Activated CD4-positive, alpha-beta memory T cell treated with anti-CD3 and anti-CD28 coated beads for 36 hours (primary cell): ENCODE measurements around the gene RHBDD1. TPM values are rescaled to one million over a fixed set of nuclear protein-coding genes. Genes with fewer than 3 reads are reported as not detected.

Experiments used
- CTCF ChIA-PET: fragments of 350-600 bp; sonication (Branson Sonifier 250); formaldehyde crosslinking; loops from one replicate; lab custom pipeline; 2021; ENCODE audit warnings: antibody characterized with exemption, inconsistent platforms; lab: Charles Lee
- POLR2A ChIA-PET: fragments of 350-600 bp; sonication (Branson Sonifier 250); formaldehyde crosslinking; loops from one replicate; lab custom pipeline; 2021; ENCODE audit warnings: antibody characterized with exemption; lab: Charles Lee
- DNase-seq: peaks from one replicate; pipeline ENCODE4 v3.0.0-alpha.2; 2020
- H3K27ac Mint-ChIP-seq: one replicate; pipeline ENCODE4 v1.8.0; 2021; ENCODE audit warnings: mixed read lengths
- H3K27me3 Mint-ChIP-seq: one replicate; pipeline ENCODE4 v1.8.0; 2021; ENCODE audit warnings: mixed read lengths
- H3K36me3 Mint-ChIP-seq: one replicate; pipeline ENCODE4 v1.8.0; 2021; ENCODE audit warnings: mixed read lengths
- H3K4me1 Mint-ChIP-seq: one replicate; pipeline ENCODE4 v1.8.0; 2021; ENCODE audit warnings: low read depth, mixed read lengths
- H3K4me3 Mint-ChIP-seq: one replicate; pipeline ENCODE4 v1.8.0; 2021; ENCODE audit warnings: mild to moderate bottlenecking, mixed read lengths
- H3K9me3 Mint-ChIP-seq: one replicate; pipeline ENCODE4 v1.8.0; 2021; ENCODE audit warnings: mixed read lengths
- intact Hi-C: fragments of 100-400 bp; cut with micrococcal nuclease; formaldehyde crosslinking; loops from one replicate; pipeline ENCODE4 v1.15.1; 2023
- total RNA-seq, 2 experiments: library from RNA; stranded (reverse); gene quantifications; one replicate each; pipeline ENCODE4 v1.2.3, GENCODE V29; 2021

The RHBDD1 gene
- total RNA-seq, 2 experiments from 2014 or later: 38.0 to 41.1 TPM

DNA sequence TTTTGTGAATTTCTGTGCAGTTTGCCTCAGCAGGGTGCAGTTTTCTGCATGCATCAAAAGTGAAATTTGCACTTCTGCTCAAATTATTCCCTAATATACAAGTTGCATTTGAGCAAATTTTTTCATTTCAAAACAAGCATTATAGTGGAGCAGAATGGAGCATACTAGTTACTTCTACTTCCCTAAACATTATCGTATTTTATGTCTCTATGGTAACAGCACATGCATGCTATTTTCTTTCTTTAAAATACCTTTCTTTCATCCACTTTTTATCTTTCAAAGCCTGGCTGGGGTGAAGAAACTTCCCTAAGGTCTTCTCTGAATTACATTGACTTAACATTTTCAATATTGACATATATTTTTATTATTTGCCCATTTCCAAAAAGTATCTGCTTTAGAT lies 11.2 kb downstream of the RHBDD1 start:
- POLR2A ChIA-PET: no interaction called here
- H3K9me3 Mint-ChIP-seq: no peaks in the 10 kb centered on the region
- CTCF ChIA-PET: no interaction called here

DNA sequence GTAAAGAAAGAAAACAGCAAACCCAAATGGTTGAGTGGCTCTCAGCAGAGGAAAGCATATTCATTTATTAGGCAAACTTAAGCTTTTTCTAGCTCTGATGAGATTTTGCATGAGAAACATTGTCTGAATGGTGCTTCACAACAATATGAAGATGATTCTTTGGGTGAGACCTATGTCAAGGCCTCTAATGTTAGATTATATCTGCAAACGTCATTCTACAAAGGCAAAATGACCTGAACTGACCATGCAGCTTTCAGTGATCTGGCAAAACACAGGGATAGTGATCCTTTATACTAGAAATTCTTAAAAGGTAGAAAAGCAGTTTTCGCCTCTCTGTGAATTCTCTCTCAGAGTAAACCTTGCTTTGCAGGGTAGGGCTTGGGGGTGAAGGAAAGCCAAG lies 11.7 kb downstream of the RHBDD1 start:
- Mint-ChIP-seq H3K4me1 (peaks cover 19% of the 10 kb centered on the region), H3K27me3 (no peaks in the 10 kb centered on the region), H3K27ac (no peak overlapping the region), H3K36me3 (peaks cover 27% of the 10 kb centered on the region), H3K9me3 (no peaks in the 10 kb centered on the region), H3K4me3 (no peak overlapping the region)
- no peak for DNase-seq
- intact Hi-C loops: no loop called here
- POLR2A ChIA-PET: no interaction called here
- CTCF ChIA-PET: no interaction called here

More for the DNA sequence above, 11.2 kb downstream of the RHBDD1 start:
- Mint-ChIP-seq H3K4me1 (peaks cover 23% of the 10 kb centered on the region), H3K27ac (no peak overlapping the region), H3K27me3 (no peaks in the 10 kb centered on the region), H3K36me3 (peaks cover 29% of the 10 kb centered on the region), H3K4me3 (no peak overlapping the region)
- intact Hi-C loops: no loop called here
- no peak for DNase-seq

GRCh38 chr2:226849349-226849748 lies 13.5 kb downstream of the RHBDD1 start:
- no peak overlapping the region for H3K4me3 Mint-ChIP-seq
- no peaks in the 10 kb centered on the region for H3K9me3 Mint-ChIP-seq
- DNase-seq: no peak
- ChIA-PET POLR2A (no interaction called here), CTCF (no interaction called here)
- intact Hi-C loops: no loop called here
- peaks cover 16% of the 10 kb centered on the region for H3K36me3 Mint-ChIP-seq
- no peaks in the 10 kb centered on the region for H3K27me3 Mint-ChIP-seq
- no peak overlapping the region for H3K27ac Mint-ChIP-seq
- peaks cover 6% of the 10 kb centered on the region for H3K4me1 Mint-ChIP-seq

GRCh38 chr2:226850024-226850423 lies 14.2 kb downstream of the RHBDD1 start:
- no peaks in the 10 kb centered on the region for H3K27me3 Mint-ChIP-seq
- H3K4me3 Mint-ChIP-seq: no peak overlapping the region
- no peak overlapping the region for H3K27ac Mint-ChIP-seq
- CTCF ChIA-PET: no interaction called here
- no peaks in the 10 kb centered on the region for H3K9me3 Mint-ChIP-seq
- peaks cover 5% of the 10 kb centered on the region for H3K4me1 Mint-ChIP-seq
- no peak for DNase-seq
- H3K36me3 Mint-ChIP-seq: peaks cover 16% of the 10 kb centered on the region
- POLR2A ChIA-PET: no interaction called here
- intact Hi-C loops: no loop called here

- intact Hi-C loops: no loop called here
- Mint-ChIP-seq H3K4me3 (no peak overlapping the region), H3K36me3 (peaks cover 10% of the 10 kb centered on the region), H3K27ac (no peak overlapping the region), H3K27me3 (no peaks in the 10 kb centered on the region), H3K4me1 (peaks cover 12% of the 10 kb centered on the region), H3K9me3 (no peaks in the 10 kb centered on the region)
- DNase-seq: no peak
- CTCF ChIA-PET: interaction anchor here (0.7 kb wide), 1 partner anchor 473 kb away, joined by 3 read pairs; no protein-coding TSS in a partner anchor
- POLR2A ChIA-PET: no interaction called here
Measured at GRCh38 chr2:226855787-226856186, 19.9 kb downstream of the RHBDD1 start.

GRCh38 chr2:226860087-226860486 lies 24.2 kb downstream of the RHBDD1 start:
- intact Hi-C loops: no loop called here
- Mint-ChIP-seq H3K36me3 (peaks cover 13% of the 10 kb centered on the region), H3K27me3 (no peaks in the 10 kb centered on the region), H3K4me3 (no peak overlapping the region), H3K9me3 (no peaks in the 10 kb centered on the region), H3K27ac (no peak overlapping the region), H3K4me1 (peaks cover 21% of the 10 kb centered on the region)
- no peak for DNase-seq
- POLR2A ChIA-PET: no interaction called here
- CTCF ChIA-PET: no interaction called here

- no peak for DNase-seq
- H3K27ac Mint-ChIP-seq: no peak overlapping the region
- intact Hi-C loops: no loop called here
- CTCF ChIA-PET: no interaction called here
- H3K4me1 Mint-ChIP-seq: peaks cover 17% of the 10 kb centered on the region
- H3K4me3 Mint-ChIP-seq: no peak overlapping the region
- POLR2A ChIA-PET: interaction anchor here (1.0 kb wide), 1 partner anchor 63 kb away, joined by 3 read pairs; the partner anchor contains the start of gene IRS1
- H3K36me3 Mint-ChIP-seq: peaks cover 27% of the 10 kb centered on the region
- no peaks in the 10 kb centered on the region for H3K27me3 Mint-ChIP-seq
- no peaks in the 10 kb centered on the region for H3K9me3 Mint-ChIP-seq
Measured at GRCh38 chr2:226862623-226863022, 26.8 kb downstream of the RHBDD1 start.

DNA sequence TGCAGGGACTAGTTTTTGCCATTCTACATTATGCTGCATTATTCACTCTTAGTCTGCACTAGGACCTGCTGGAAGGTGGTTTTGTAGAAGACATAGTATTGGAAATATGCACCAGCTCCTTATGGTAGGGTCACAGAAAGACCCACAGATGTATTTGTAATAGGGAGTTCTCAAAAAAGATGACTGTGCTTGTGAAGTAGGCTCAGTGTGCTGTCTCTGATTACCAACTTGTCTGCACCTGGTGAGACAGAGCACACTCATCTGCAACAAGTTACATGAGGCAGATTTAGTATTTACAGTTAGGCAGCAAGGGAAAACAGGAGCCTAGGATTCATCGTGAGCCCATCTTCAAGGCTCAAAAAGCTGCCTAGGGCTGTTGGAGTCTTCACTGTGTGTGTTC lies 29.4 kb downstream of the RHBDD1 start:
- H3K4me3 Mint-ChIP-seq: no peak overlapping the region
- H3K4me1 Mint-ChIP-seq: peaks cover 17% of the 10 kb centered on the region
- no peak overlapping the region for H3K27ac Mint-ChIP-seq
- H3K27me3 Mint-ChIP-seq: no peaks in the 10 kb centered on the region
- H3K36me3 Mint-ChIP-seq: peaks cover 46% of the 10 kb centered on the region
- ChIA-PET CTCF (no interaction called here), POLR2A (no interaction called here)
- no peaks in the 10 kb centered on the region for H3K9me3 Mint-ChIP-seq
- no peak for DNase-seq
- intact Hi-C loops: no loop called here

GRCh38 chr2:226865710-226866109 lies 29.9 kb downstream of the RHBDD1 start:
- ChIA-PET CTCF (no interaction called here), POLR2A (no interaction called here)
- intact Hi-C loops: no loop called here
- no peaks in the 10 kb centered on the region for H3K9me3 Mint-ChIP-seq
- H3K27ac Mint-ChIP-seq: no peak overlapping the region
- H3K27me3 Mint-ChIP-seq: no peaks in the 10 kb centered on the region
- no peak overlapping the region for H3K4me3 Mint-ChIP-seq
- DNase-seq: no peak
- peaks cover 14% of the 10 kb centered on the region for H3K4me1 Mint-ChIP-seq
- H3K36me3 Mint-ChIP-seq: peaks cover 50% of the 10 kb centered on the region

GRCh38 chr2:226868331-226869162 lies 32.7 kb downstream of the RHBDD1 start:
- POLR2A ChIA-PET: no interaction called here
- no peaks in the 10 kb centered on the region for H3K27me3 Mint-ChIP-seq
- intact Hi-C loops: no loop called here
- no peak overlapping the region for H3K4me3 Mint-ChIP-seq
- DNase-seq: no peak
- no peaks in the 10 kb centered on the region for H3K9me3 Mint-ChIP-seq
- H3K4me1 Mint-ChIP-seq: peaks cover 14% of the 10 kb centered on the region
- H3K36me3 Mint-ChIP-seq: peaks cover 62% of the 10 kb centered on the region
- no peak overlapping the region for H3K27ac Mint-ChIP-seq
- CTCF ChIA-PET: no interaction called here

DNA sequence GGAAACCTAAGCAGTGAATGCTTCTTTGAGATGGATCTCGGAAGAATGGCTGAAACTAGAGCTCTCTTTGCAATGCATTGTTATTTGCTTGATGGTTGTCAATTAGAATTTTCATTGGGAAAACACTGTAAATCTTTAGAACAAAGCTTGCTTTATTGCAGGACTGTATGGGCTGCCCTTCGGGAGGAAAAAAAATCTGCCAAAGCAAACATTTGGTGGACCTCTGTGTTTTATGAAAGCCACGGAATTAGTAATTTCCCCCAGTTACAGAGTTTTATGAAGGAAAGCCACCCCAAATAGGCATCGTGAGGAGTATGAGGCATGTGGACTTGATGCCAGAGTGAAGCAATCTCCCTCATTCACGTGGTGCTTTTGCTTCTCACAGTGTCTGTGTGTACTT lies 33.5 kb downstream of the RHBDD1 start:
- H3K27ac Mint-ChIP-seq: no peak overlapping the region
- POLR2A ChIA-PET: no interaction called here
- no peaks in the 10 kb centered on the region for H3K9me3 Mint-ChIP-seq
- H3K4me1 Mint-ChIP-seq: peaks cover 21% of the 10 kb centered on the region
- intact Hi-C loops: no loop called here
- DNase-seq: no peak
- no peaks in the 10 kb centered on the region for H3K27me3 Mint-ChIP-seq
- CTCF ChIA-PET: no interaction called here
- H3K36me3 Mint-ChIP-seq: peaks cover 62% of the 10 kb centered on the region
- H3K4me3 Mint-ChIP-seq: no peak overlapping the region

DNA sequence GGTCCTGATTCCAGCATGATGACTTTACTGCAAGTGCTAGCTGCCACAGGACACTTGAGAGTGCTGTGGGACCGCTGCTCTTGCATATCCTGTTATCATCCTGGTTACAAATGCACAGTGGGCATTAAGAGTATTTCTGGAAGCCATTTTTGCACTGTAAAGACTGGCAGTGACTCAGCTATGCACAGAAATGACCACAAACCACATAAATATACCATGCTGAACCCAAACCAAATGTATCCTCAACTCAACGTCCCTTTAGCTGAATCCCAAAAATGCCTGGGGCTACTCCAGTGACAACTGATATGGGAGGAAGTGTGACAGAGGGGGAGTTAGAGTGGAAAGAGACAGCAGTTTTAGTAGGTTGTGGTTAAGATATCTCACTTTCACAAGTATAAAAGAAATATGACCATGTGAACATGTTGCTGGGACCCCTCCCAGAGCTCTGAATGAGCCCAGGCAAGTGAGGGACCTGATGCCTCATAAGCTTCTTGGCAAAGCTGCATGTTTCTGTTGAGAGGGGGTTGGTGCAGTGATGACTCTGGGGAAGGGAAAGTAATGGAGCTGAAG lies 37.3 kb downstream of the RHBDD1 start:
- peak; percentile 24 for DNase-seq
- H3K27me3 Mint-ChIP-seq: no peaks in the 10 kb centered on the region

More for the DNA sequence above, 37.3 kb downstream of the RHBDD1 start:
- Mint-ChIP-seq H3K9me3 (no peaks in the 10 kb centered on the region), H3K4me1 (peaks cover 24% of the 10 kb centered on the region), H3K27ac (peak overlapping the region; percentile 77), H3K4me3 (no peak overlapping the region), H3K36me3 (peaks cover 56% of the 10 kb centered on the region)
- POLR2A ChIA-PET: interaction anchor here (1.3 to 1.5 kb wide), 2 partner anchors 29 to 38 kb away, joined by 3 to 16 read pairs; partner anchors contain the start of gene RHBDD1
- CTCF ChIA-PET: interaction anchor here (1.0 to 1.3 kb wide), 2 partner anchors 71 to 112 kb away, joined by 3 to 4 read pairs; no protein-coding TSS in a partner anchor
- intact Hi-C loops: loop anchor here (1.0 kb wide), 2 partner anchors 31 to 34 kb away; no protein-coding TSS in a partner anchor
